ENCODE data around the gene IQGAP2. TPM values are rescaled to one million over a fixed set of nuclear protein-coding genes. Genes with fewer than 3 reads are reported as not detected.

The IQGAP2 gene
- total RNA-seq, 1 experiment from 2014 or later, result not detected

DNA sequence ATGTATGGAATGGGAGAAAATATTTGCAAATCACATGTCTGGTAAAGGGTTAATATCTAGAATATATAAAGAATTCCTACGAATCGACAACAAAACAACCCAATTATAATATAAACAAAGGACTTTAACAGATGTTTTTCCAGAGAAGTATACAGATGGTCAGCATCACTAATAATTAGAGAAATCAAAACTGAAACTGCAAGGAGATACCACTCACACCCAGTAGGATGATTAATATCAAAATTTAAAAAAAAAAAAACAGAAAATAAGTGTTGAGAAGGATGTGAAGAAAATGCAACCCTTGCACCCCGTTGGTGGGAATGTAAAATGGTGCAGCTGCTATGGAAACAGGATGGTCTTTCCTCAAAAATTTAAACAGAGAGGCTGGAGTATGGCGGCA is 278.2 kb downstream of the IQGAP2 start:
- no TSS peak for BruUV-seq (replicated peaks)
- intact Hi-C loops (cut with micrococcal nuclease), result no loop called here
- POLR2A ChIA-PET (ENCODE audit: unreplicated experiment), result no interaction called here
- Histone ChIP-seq H3K9me2 (replicated peaks; ENCODE audit: low read length) (no peaks in the 10 kb centered on the region), H4K20me1 (ENCODE audit: low read length) (no peaks in the 10 kb centered on the region), H2AFZ (ENCODE audit: low read length) (no peak overlapping the region), H3K36me3 (ENCODE audit: low read depth, low read length) (no peaks in the 10 kb centered on the region), H3K4me2 (ENCODE audit: low read length) (no peak overlapping the region), H3K9ac (ENCODE audit: low read length) (no peak overlapping the region), H3K79me2 (ENCODE audit: low read length) (no peaks in the 10 kb centered on the region), H3K4me3 (ENCODE audit: low read length) (no peak overlapping the region), H3K27me3 (ENCODE audit: low read length) (no peaks in the 10 kb centered on the region), H3K9me3 (ENCODE audit: low read length) (no peaks in the 10 kb centered on the region), H3K27ac (ENCODE audit: low read length) (no peak overlapping the region), H3K4me1 (ENCODE audit: insufficient read depth, low read length) (no peaks in the 10 kb centered on the region; the same call in 1 of the 2 replicates), H3F3A (ENCODE audit: low read length, unreplicated experiment) (no peaks in the 10 kb centered on the region)
- TF ChIP-seq EZH2 (IDR thresholded peaks at IDR 0.05; ENCODE audit: low read length, unreplicated experiment) (no peak), CTCF (conservative IDR thresholded peaks at IDR 0.05; ENCODE audit: low read depth, low read length) (no peak), EZH2phosphoT487 (IDR thresholded peaks at IDR 0.05; ENCODE audit: borderline replicate concordance, low read length) (no peak)
- CTCF ChIA-PET, result no interaction called here
- no peak for DNase-seq
- no peak for ATAC-seq

GRCh38 chr5:76682387-76682786 is 279.3 kb downstream of the IQGAP2 start:
- Histone ChIP-seq H3F3A (ENCODE audit: low read length, unreplicated experiment) (no peaks in the 10 kb centered on the region), H3K27me3 (ENCODE audit: low read length) (no peaks in the 10 kb centered on the region), H3K4me1 (ENCODE audit: insufficient read depth, low read length) (no peaks in the 10 kb centered on the region; the same call in 1 of the 2 replicates), H3K9me3 (ENCODE audit: low read length) (no peaks in the 10 kb centered on the region), H3K36me3 (ENCODE audit: low read depth, low read length) (no peaks in the 10 kb centered on the region), H3K27ac (ENCODE audit: low read length) (no peak overlapping the region), H3K9ac (ENCODE audit: low read length) (no peak overlapping the region), H3K4me2 (ENCODE audit: low read length) (no peak overlapping the region), H2AFZ (ENCODE audit: low read length) (no peak overlapping the region), H4K20me1 (ENCODE audit: low read length) (no peaks in the 10 kb centered on the region), H3K79me2 (ENCODE audit: low read length) (no peaks in the 10 kb centered on the region), H3K9me2 (replicated peaks; ENCODE audit: low read length) (no peaks in the 10 kb centered on the region), H3K4me3 (ENCODE audit: low read length) (no peak overlapping the region)
- DNase-seq (no peak), ATAC-seq (no peak)
- POLR2A ChIA-PET (ENCODE audit: unreplicated experiment), result no interaction called here
- TF ChIP-seq EZH2 (IDR thresholded peaks at IDR 0.05; ENCODE audit: low read length, unreplicated experiment), result no peak
- TF ChIP-seq EZH2phosphoT487 (IDR thresholded peaks at IDR 0.05; ENCODE audit: borderline replicate concordance, low read length), result no peak
- TF ChIP-seq CTCF (conservative IDR thresholded peaks at IDR 0.05; ENCODE audit: low read depth, low read length), result no peak
- intact Hi-C loops (cut with micrococcal nuclease), result no loop called here
- CTCF ChIA-PET, result no interaction called here
- no TSS peak for BruUV-seq (replicated peaks)

DNA sequence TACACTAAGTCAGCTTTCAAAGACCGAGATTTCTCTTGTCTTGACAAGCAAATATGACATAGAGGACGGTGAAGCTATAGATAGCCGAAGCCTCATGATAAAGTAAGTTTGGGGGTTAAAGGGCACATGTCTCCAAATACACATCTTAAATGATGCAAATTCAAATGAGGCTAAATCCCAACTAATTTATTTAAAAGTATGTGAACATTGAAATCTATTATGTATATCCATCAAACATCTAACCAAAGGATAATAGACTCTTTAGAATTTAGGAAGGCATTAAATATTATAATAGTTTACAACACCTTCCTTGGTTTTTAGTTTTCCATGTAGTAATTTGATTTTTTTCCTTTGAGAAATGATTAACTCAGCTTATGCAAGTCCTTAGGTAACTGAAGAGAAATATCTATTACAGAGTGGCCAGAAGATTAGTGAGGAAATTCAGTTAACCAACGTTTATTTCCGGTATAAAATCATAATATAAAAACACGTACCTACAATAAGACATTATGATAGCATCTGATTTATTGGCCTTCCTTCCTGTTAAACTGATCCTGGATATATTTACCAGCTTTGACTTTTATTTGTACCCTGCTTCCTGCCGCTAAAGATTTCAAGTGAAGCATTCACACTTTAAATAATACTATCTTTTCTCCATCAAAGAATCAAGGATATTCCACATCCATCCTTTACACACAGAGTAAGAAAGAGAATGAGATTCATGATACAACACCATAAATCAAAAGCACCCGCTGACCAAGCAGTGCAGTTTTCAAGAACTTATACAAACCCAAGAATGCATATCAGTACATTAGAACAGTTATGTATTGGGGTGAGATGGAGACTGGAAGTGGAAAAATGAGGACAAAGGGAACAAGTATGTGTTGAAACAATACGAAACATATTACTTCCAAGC is 281.0 kb downstream of the IQGAP2 start:
- no peak overlapping the region for H3K4me3 ChIP-seq (ENCODE audit: low read length)
- no peak overlapping the region for H3K27ac ChIP-seq (ENCODE audit: low read length)
- intact Hi-C loops (cut with micrococcal nuclease), result no loop called here
- no peaks in the 10 kb centered on the region for H3K27me3 ChIP-seq (ENCODE audit: low read length)
- ATAC-seq (peak; percentile 63), DNase-seq (no peak)
- H3K9me3 ChIP-seq (ENCODE audit: low read length), result no peaks in the 10 kb centered on the region
- no peak overlapping the region for H3K4me2 ChIP-seq (ENCODE audit: low read length)
- H3K36me3 ChIP-seq (ENCODE audit: low read depth, low read length), result no peaks in the 10 kb centered on the region
- TF ChIP-seq EZH2phosphoT487 (IDR thresholded peaks at IDR 0.05; ENCODE audit: borderline replicate concordance, low read length) (no peak), EZH2 (IDR thresholded peaks at IDR 0.05; ENCODE audit: low read length, unreplicated experiment) (no peak), CTCF (conservative IDR thresholded peaks at IDR 0.05; ENCODE audit: low read depth, low read length) (no peak)
- CTCF ChIA-PET, result interaction anchor here (0.6 kb wide), 1 partner anchor 91 kb away, joined by 4 read pairs; no protein-coding TSS in a partner anchor
- no peaks in the 10 kb centered on the region for H3F3A ChIP-seq (ENCODE audit: low read length, unreplicated experiment)
- H4K20me1 ChIP-seq (ENCODE audit: low read length), result no peaks in the 10 kb centered on the region
- POLR2A ChIA-PET (ENCODE audit: unreplicated experiment), result interaction anchor here (0.6 kb wide), 1 partner anchor 55 kb away, joined by 3 read pairs; no protein-coding TSS in a partner anchor
- TSS peak; percentile 68 for BruUV-seq (replicated peaks)
- no peaks in the 10 kb centered on the region for H3K9me2 ChIP-seq (replicated peaks; ENCODE audit: low read length)
- H2AFZ ChIP-seq (ENCODE audit: low read length), result no peak overlapping the region; the same call in 1 of the 2 replicates
- peaks cover 11% of the 10 kb centered on the region for H3K4me1 ChIP-seq (ENCODE audit: insufficient read depth, low read length)
- H3K79me2 ChIP-seq (ENCODE audit: low read length), result no peaks in the 10 kb centered on the region
- no peak overlapping the region for H3K9ac ChIP-seq (ENCODE audit: low read length)

Data from PC-3 (cell line).